MM.1S (cell line): ENCODE data around the gene GRB10.

Experiments used
- DNase-seq: peaks from one replicate; pipeline ENCODE4 v3.0.0-alpha.2; 2015
- H2AFZ ChIP-seq: fragments of 300-600 bp; sonication (generic); 2 replicates; pipeline ENCODE4 v1.6.0; 2016; ENCODE audit warnings: antibody characterized with exemption, low read length
- H3F3A ChIP-seq: fragments of 300-600 bp; sonication (generic); 2 replicates; pipeline ENCODE4 v1.6.1; 2016; ENCODE audit warnings: mild to moderate bottlenecking, antibody characterized with exemption, low read length, moderate library complexity, mixed read lengths; ENCODE audit not compliant: insufficient read depth
- H3K27ac ChIP-seq: fragments of 300-600 bp; sonication (generic); 2 replicates; pipeline ENCODE4 v1.5.1; 2016; ENCODE audit warnings: mild to moderate bottlenecking, low read length
- H3K27me3 ChIP-seq: fragments of 300-600 bp; sonication (generic); replicated peaks from 2 replicates; pipeline ENCODE4 v1.6.0; 2016; ENCODE audit warnings: low read length; ENCODE audit not compliant: insufficient read depth
- H3K36me3 ChIP-seq: fragments of 300-600 bp; sonication (generic); replicated peaks from 2 replicates; pipeline ENCODE4 v1.6.1; 2016; ENCODE audit warnings: mild to moderate bottlenecking, low read length, mixed read lengths; ENCODE audit not compliant: insufficient read depth
- H3K4me1 ChIP-seq: fragments of 300-600 bp; sonication (generic); 2 replicates; pipeline ENCODE4 v1.6.1; 2016; ENCODE audit warnings: low read length, mixed read lengths
- H3K4me2 ChIP-seq: fragments of 300-600 bp; sonication (generic); 2 replicates; pipeline ENCODE4 v1.6.0; 2016; ENCODE audit warnings: low read depth, low read length
- H3K4me3 ChIP-seq: fragments of 300-600 bp; sonication (generic); 2 replicates; pipeline ENCODE4 v1.5.1; 2016; ENCODE audit warnings: low read length, mixed read lengths
- H3K79me2 ChIP-seq: fragments of 300-600 bp; sonication (generic); 2 replicates; pipeline ENCODE4 v1.6.1; 2016; ENCODE audit warnings: mixed run types, low read length, mixed read lengths
- H3K9ac ChIP-seq: fragments of 300-600 bp; sonication (generic); 2 replicates; pipeline ENCODE4 v1.6.1; 2016; ENCODE audit warnings: low read length, mixed read lengths
- H3K9me2 ChIP-seq: fragments of 300-600 bp; sonication (generic); replicated peaks from 2 replicates; pipeline ENCODE4 v1.6.1; 2016; ENCODE audit warnings: mild to moderate bottlenecking, low read length, mixed read lengths; ENCODE audit not compliant: insufficient read depth
- H3K9me3 ChIP-seq: fragments of 300-600 bp; sonication (generic); replicated peaks from 2 replicates; pipeline ENCODE4 v1.6.1; 2016; ENCODE audit warnings: mild to moderate bottlenecking, low read length, mixed read lengths; ENCODE audit not compliant: insufficient read depth
- H4K20me1 ChIP-seq: fragments of 300-600 bp; sonication (generic); 2 replicates; pipeline ENCODE4 v1.6.1; 2016; ENCODE audit warnings: mild to moderate bottlenecking, low read length, moderate library complexity, mixed read lengths; ENCODE audit not compliant: insufficient read depth
- EZH2 ChIP-seq: fragments of 300-600 bp; sonication (generic); optimal IDR thresholded peaks from 2 replicates; pipeline ENCODE3; 2017; ENCODE audit warnings: low read depth, mild to moderate bottlenecking, antibody characterized with exemption, low read length, mixed read lengths
- EZH2phosphoT487 ChIP-seq: fragments of 300-600 bp; sonication (generic); IDR thresholded peaks from 2 replicates; pipeline ENCODE4 v1.6.1; 2018; ENCODE audit warnings: antibody characterized with exemption, low read length
- TF ChIP-seq, protein P1 (sequence below): fragments of 300-600 bp; sonication (generic); IDR thresholded peaks from 2 replicates; pipeline ENCODE4 v1.5.1; 2016; ENCODE audit warnings: antibody characterized with exemption, low read length, mixed read lengths

GRB10 gene

DNA sequence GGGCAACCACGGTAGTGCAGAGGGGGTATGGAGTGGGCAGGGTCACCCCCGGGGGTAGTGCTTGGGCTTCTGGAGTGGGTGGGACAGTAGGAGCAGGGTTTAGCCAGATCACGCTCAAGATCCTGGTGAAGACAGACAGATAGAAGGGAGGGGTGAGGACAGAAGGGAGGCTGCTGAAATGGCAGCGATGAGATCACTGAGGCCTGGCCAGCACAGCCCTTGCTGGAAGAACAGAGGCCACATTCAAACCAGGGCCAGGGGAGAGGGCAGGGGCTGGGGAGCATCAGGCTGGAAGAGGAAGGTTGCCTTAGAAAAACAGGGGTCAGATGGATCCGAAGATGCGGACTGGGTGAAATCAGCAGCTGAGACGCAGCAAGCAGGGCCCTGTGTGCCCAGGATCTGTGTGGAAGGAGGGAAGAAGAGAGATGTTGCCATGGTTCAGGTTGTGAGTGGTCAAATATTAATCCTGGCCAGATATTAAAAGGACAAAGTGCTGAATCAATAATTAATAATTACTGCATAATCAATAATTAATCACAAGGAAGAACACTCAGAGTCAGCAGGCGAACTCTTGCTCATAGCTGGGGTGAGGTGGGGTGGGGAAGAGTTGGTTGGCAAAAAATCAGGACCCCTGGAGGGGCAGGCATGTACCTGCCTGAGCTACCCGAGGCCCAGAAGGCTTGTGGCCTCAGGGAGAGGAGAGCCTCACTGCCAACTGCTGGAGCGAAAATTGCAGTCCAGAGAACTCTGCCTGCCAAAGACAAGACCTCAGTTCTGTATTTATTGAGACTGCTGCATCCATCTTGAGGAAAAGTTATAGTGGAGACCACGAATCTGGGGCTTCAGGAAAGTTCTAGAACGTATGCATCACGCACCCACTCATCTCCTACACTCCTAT lies 105.7 kb downstream of the GRB10 start:
- H3F3A ChIP-seq, result no peaks in the 10 kb centered on the region
- no peaks in the 10 kb centered on the region for H4K20me1 ChIP-seq
- H3K4me1 ChIP-seq, result no peaks in the 10 kb centered on the region
- H3K9me2 ChIP-seq, result no peaks in the 10 kb centered on the region
- H3K36me3 ChIP-seq, result no peaks in the 10 kb centered on the region
- H2AFZ ChIP-seq, result no peak overlapping the region
- no peak overlapping the region for H3K4me2 ChIP-seq
- no peaks in the 10 kb centered on the region for H3K79me2 ChIP-seq
- no peak for DNase-seq
- H3K27ac ChIP-seq, result no peak overlapping the region
- no peak overlapping the region for H3K4me3 ChIP-seq
- H3K9me3 ChIP-seq, result no peaks in the 10 kb centered on the region
- H3K27me3 ChIP-seq, result no peaks in the 10 kb centered on the region
- TF ChIP-seq, protein P1, sequence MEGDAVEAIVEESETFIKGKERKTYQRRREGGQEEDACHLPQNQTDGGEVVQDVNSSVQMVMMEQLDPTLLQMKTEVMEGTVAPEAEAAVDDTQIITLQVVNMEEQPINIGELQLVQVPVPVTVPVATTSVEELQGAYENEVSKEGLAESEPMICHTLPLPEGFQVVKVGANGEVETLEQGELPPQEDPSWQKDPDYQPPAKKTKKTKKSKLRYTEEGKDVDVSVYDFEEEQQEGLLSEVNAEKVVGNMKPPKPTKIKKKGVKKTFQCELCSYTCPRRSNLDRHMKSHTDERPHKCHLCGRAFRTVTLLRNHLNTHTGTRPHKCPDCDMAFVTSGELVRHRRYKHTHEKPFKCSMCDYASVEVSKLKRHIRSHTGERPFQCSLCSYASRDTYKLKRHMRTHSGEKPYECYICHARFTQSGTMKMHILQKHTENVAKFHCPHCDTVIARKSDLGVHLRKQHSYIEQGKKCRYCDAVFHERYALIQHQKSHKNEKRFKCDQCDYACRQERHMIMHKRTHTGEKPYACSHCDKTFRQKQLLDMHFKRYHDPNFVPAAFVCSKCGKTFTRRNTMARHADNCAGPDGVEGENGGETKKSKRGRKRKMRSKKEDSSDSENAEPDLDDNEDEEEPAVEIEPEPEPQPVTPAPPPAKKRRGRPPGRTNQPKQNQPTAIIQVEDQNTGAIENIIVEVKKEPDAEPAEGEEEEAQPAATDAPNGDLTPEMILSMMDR, result no peak
- no peak for TF ChIP-seq EZH2phosphoT487
- no peak for TF ChIP-seq EZH2
- H3K9ac ChIP-seq, result no peak overlapping the region

DNA sequence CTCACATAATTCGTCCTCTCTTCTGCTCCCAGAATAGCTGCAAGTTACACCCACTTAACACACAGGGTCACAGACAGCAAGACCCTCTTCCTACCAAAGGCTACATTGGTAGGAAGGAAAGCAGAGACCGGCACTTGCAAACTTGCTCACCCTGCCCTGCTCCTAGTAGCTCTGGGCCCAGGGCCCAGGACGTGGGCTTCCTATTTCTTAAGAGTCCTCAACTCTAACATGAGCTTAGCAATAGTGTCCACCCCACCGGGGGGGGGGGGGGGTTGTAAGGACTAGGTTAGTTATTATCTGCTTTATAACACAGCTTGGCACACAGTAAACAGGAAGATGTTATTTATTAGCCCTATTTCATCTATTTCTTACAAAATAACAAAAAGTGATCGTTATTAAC lies 106.6 kb downstream of the GRB10 start:
- H3K4me1 ChIP-seq, result no peaks in the 10 kb centered on the region
- H3K27ac ChIP-seq, result no peak overlapping the region
- no peaks in the 10 kb centered on the region for H3K27me3 ChIP-seq
- H3K4me3 ChIP-seq, result no peak overlapping the region
- DNase-seq, result no peak
- no peaks in the 10 kb centered on the region for H4K20me1 ChIP-seq
- H3K9me3 ChIP-seq, result no peaks in the 10 kb centered on the region
- H3K9me2 ChIP-seq, result no peaks in the 10 kb centered on the region
- H3K9ac ChIP-seq, result no peak overlapping the region
- no peaks in the 10 kb centered on the region for H3F3A ChIP-seq
- no peaks in the 10 kb centered on the region for H3K36me3 ChIP-seq
- no peak overlapping the region for H3K4me2 ChIP-seq
- TF ChIP-seq, protein P1, result no peak
- TF ChIP-seq EZH2phosphoT487, result no peak
- TF ChIP-seq EZH2, result no peak
- no peaks in the 10 kb centered on the region for H3K79me2 ChIP-seq
- H2AFZ ChIP-seq, result no peak overlapping the region

DNA sequence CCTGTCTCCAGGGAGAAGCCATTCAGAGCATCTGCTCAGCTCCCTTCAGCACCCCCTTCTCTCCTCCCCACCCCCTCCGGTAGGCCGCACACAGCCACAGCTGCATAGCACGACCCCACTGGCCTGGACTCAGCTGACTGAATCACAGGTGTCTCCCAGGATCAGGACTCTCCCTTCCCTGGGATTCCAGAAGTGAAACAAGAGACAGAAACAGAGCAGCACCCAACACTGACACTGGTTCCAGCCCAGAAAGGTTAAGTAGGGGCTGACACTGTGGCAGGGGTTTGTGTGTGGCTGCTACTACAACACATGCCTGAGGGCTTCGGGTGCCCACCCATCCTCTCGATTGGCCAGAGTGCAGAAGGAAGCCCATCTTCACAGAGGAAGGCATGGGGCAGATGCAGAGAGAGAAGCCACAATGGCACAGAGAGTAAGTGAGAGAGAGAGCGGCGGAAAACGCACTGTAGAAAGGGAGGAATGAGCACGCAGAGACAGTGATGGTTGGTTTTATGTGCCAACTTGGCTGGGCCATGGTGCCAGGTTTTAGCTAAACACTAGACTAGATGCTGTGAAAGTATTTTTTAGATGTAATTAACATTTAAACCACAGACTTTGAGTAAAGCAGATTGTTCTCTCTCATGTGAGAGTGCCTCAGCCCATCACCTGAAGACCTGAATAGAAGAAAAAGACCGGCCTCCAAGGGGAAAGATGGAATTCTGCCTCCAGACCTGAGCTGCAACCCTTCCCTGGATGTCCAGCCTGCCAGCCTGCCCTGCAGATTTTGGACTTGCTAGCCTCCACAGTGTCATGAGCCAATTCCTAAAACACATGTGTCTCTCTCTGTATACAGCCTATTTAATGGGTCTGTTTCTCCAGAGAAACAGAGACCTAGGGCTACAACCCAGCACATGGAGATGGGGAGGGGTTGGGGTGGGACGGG lies 107.5 kb downstream of the GRB10 start:
- no peak overlapping the region for H3K9ac ChIP-seq
- no peaks in the 10 kb centered on the region for H3F3A ChIP-seq
- no peaks in the 10 kb centered on the region for H3K79me2 ChIP-seq
- no peaks in the 10 kb centered on the region for H3K27me3 ChIP-seq
- no peak overlapping the region for H3K4me2 ChIP-seq
- no peaks in the 10 kb centered on the region for H4K20me1 ChIP-seq
- H3K27ac ChIP-seq, result no peak overlapping the region
- H3K9me2 ChIP-seq, result no peaks in the 10 kb centered on the region
- no peak overlapping the region for H3K4me3 ChIP-seq
- H3K36me3 ChIP-seq, result no peaks in the 10 kb centered on the region
- H3K9me3 ChIP-seq, result no peaks in the 10 kb centered on the region
- no peak overlapping the region for H2AFZ ChIP-seq
- H3K4me1 ChIP-seq, result no peaks in the 10 kb centered on the region
- no peak for DNase-seq
- TF ChIP-seq EZH2 (no peak), EZH2phosphoT487 (no peak)
- TF ChIP-seq, protein P1, result no peak
